Measurements from ENCODE around the gene MPP2. TPM values are rescaled to one million over a fixed set of nuclear protein-coding genes. Genes with fewer than 3 reads are reported as not detected.
A peak's percentile ranks its signal among the peaks of the same experiment; 100 is the strongest.
"Not testable (repeated sequence)": the region's sequence is repeated elsewhere in the genome, so short reads cannot be mapped to it uniquely, and the experiment has no call there.

Gene MPP2
- total RNA-seq, 1 donor from 2014 or later = 5.5 TPM

DNA sequence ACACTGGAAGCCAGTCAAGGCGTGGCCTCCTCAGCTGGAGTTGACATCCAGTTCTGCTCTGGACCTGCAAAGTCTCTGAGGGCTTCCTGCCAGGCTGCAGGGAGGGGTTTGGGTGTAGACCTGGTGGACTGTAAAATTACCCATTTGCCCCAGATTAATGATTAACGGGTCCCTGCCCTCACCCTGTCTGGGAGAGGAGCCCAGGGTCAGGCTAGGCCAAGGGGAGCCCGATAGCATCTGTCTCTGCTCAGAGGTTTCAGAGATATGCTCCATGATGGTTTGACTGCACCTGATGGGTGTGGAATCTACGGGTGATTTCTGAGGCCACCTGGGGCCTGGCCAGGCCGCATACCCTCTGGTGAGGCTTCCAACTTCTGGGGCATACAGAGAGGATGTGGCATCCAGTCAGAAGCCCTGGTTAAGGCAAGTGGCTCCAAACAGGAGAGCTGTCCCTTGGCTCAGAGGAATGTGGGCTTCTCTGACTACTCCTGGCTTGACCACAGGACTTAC lies 23.8 kb upstream of the MPP2 start:
- DNase-seq (ENCODE audit: low spot score) = no peak

GRCh38 chr17:43928609-43929008 lies 21.3 kb upstream of the MPP2 start:
- no peak for DNase-seq (ENCODE audit: low spot score)

DNA sequence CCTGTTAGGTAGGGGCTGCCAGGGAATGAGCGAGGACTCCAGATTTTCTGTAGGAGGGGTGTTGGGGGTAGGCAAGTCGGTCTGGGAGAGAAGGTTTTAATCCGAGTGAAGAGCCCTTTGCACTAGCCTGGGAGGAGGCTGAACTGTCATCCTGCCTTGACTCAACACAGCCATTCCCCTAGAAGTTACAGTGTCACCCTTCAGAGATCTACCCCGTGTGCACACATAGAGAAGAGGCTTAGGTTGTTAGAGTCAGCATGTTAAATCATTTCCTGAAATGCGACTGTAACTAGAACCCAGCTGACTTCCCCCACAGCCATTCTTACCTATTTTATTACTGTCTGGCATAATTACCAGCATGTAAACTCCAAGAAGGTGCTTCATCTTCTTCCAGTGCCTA lies 20.6 kb upstream of the MPP2 start:
- not testable (repeated sequence) for DNase-seq (ENCODE audit: low spot score)

DNA sequence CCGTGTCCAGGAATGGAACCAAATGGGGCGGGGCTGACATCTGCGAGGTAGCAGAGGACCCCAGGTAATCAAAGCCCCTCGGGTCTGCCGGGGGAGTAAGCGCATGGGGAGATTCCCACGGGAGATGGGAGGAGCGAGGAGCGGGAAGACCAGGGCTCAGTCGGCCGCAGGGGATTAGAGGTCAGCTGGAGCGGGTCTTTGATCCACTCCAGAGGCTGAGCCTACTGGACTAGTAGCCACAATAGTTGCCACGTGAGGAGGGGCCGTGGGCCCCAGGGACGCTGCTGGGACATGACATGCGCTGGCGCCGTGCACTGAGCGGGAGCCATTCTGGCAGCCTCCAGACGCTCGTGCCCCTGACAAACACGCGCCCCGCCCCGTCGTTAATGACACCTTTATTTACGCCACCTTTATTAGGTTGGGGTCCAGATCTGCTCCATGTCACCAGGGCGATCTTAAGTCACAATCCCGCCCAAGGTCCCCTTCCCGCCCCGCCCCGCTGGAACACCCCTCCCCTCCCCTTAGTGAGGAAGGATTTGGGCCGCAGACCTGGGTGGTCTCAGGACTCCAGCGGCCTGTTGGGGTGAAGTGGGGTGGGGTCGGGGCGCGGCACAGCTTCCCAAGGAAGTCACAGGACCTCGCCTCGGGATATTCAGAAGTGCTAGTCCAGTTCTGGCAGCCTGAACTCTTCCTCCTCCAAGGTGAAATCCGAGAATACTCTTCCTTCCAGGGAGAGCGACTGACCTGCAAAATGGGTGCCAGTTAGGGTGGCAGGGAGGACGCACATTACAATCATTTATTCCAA lies 19.9 kb upstream of the MPP2 start:
- DNase-seq (ENCODE audit: low spot score) = no peak

DNA sequence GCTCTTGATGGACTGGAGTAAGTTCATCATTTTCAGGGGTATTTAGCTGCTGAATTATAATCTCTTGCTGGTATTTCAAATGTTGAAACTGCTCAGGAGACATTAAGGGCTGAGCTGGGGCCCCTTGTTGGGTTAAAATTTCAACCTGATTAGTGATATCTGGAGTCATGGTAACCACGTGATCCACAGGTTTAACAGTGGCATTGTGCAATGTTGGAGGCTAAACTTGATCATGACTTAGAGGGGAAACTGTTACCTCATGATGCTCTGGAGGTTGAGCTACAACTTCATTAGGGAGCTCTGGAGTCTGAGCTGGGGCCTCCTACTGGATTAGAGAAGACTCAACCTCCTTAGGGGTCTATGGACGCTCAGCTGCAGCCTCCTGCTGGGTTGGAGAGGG lies 17.2 kb upstream of the MPP2 start:
- DNase-seq (ENCODE audit: low spot score) = no peak

DNA sequence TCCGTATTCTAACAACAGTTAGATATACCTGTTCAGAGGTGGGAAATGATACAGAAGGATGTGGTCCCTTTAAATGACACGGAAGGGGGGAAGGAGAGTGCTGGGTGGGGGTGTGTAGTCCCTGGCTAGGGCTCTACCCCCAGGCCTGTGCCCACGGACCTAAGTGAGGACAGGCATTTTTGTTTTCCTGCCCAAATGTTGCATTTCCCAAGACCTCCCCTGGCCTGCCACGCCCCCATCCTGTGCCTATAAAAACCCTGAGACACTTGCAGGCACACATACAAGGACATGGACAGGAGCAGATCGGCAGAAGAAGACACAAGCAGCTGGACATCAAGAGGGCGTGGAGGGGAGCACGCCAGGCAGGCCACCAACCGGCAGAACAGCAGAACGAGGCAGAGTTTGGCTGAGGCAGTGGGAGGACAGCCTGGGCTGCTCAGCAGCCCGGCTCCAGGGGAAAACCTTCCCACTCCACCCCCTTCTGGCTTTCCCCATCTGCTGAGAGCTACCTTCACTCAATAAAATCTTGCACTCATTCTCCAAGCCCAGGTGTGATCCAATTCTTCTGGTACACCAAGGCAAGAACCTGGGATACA lies 13.3 kb upstream of the MPP2 start:
- DNase-seq (ENCODE audit: low spot score) = no peak

GRCh38 chr17:43918026-43918389 lies 10.7 kb upstream of the MPP2 start:
- no peak for DNase-seq (ENCODE audit: low spot score)

DNA sequence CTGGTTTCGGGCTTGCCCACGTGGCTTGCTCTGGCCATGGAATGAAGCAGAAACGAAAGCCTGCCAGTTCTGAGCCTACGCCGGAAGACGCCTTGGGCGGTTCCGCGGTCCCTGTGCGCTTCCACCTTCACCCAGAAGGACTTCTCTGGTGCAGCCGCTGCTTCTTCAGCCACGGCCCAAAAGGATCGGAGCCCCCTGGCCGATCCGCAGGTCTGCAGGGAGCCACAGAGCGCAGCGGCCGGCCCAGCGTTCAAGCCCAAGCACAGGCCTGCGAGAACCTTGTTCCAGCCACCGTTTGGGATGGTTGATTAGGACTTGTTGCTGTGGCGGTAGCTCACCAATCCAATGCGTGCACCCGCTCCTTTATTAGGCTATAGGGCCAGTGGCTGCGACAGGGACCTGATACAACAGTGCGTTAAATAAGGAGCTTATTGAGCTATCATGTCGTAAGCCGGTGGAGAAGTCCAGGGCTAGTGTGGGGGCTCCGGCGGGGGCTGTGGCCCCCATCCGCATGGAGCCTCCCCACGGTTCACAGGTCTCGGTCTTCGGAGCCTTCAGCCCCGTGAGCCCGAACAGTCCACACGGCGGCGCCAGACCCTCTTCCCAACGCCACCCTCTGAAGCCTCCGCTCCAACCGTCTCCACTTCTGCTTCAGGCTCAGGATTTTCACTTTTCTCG lies 10.2 kb upstream of the MPP2 start:
- DNase-seq (ENCODE audit: low spot score) = no peak

- no peak for DNase-seq (ENCODE audit: low spot score)
Observed at GRCh38 chr17:43917016-43917347, 9.6 kb upstream of the MPP2 start.

GRCh38 chr17:43916385-43916784 lies 9.0 kb upstream of the MPP2 start:
- DNase-seq (ENCODE audit: low spot score) = no peak

DNA sequence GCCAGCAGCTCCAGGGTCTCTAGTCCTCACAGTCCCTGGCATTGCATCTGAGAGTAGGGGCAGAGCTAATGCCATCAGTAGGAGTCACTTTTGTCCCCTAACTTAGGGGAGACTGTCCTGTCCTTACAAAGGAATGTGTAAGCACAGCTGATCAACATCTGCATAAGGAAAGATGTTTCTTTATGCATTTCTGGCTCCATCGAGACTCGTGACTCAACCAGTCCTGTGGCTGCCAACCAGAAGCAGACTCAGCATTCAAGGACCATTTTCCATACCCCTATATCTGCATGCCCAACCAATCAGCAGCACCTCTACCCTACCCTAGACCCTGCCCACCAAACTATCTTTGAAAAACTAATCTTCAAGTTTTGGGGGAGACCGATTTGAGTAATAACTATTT lies 8.2 kb upstream of the MPP2 start:
- no peak for DNase-seq (ENCODE audit: low spot score)

DNA sequence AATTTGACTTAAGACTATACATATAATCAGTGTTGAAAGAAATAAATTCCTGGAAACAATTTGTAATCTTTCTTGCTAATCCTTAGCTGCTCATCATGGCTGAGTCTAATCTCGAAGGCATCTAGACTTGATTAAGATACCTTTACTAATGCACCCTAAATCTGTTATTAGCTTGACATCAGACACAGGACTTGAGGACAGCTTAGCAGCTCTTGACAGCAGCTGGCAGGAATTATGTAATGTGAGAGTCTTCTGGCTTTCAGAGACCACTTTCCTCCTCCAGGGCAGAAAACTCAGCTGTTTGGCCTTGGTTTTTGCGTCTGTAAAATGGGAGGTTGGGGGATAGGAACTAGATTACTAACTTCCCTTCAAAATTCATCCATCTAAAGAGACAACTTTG lies 7.1 kb upstream of the MPP2 start:
- no peak for DNase-seq (ENCODE audit: low spot score)

GRCh38 chr17:43913584-43913983 lies 6.2 kb upstream of the MPP2 start:
- DNase-seq (ENCODE audit: low spot score) = no peak

- DNase-seq (ENCODE audit: low spot score) = no peak
Observed at GRCh38 chr17:43912635-43913304, 5.4 kb upstream of the MPP2 start.

DNA sequence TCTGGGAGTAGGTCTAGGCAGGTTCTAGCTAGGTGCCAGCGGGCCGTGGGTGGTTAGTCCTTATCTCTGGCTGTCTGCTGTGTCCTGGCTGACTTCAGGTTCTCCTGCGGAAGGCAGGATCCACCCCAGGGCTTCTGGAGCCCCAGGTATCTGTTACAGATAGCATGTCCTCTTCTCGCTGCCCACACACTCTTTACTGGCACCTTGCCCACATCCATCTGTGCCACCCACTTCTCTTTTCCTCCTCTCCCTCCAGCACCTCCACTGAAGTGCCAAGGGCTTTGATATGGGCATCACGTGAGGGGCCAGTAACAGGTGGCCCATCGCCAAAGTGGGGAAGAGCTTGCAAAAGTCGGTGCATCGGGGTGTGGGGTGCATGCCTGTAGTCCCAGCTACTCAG lies 4.6 kb upstream of the MPP2 start:
- DNase-seq (ENCODE audit: low spot score) = no peak

DNA sequence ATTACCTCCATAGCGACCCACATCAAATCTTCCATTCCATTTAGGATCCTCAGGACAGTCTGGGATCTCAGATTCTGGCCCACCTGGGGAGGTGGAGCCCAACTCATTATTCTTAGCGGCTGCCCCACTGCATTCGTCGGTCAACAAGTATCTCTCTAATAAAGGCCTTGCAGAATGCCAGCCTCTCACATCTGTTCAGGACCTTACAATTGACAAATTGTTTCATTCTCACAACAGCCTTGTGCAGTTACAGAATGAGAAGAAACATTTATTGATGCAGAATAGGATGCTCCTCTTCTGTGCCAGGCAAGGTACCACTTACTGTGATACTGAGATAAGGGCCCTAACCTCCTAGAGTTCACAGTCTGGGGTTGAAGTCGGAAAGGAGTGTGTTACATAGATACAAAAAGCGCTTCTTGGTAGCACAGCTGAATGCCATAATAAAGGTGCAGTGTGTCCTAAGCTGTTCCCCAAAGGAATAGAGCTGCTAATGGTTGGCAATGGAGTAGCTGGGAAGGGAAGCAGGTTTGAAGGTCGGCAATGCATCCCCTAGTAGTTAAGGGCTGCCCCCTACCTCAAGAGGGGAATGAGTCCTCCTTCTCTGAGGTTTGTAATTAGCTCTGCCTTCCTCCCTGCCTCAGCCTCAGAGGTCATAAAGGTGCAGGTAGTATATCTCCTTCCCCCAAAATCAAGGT lies 2.3 kb upstream of the MPP2 start:
- DNase-seq (ENCODE audit: low spot score) = no peak

- peak; percentile 89 for DNase-seq (ENCODE audit: low spot score)
Observed at GRCh38 chr17:43907998-43908721, 824 bp upstream of the MPP2 start.

DNA sequence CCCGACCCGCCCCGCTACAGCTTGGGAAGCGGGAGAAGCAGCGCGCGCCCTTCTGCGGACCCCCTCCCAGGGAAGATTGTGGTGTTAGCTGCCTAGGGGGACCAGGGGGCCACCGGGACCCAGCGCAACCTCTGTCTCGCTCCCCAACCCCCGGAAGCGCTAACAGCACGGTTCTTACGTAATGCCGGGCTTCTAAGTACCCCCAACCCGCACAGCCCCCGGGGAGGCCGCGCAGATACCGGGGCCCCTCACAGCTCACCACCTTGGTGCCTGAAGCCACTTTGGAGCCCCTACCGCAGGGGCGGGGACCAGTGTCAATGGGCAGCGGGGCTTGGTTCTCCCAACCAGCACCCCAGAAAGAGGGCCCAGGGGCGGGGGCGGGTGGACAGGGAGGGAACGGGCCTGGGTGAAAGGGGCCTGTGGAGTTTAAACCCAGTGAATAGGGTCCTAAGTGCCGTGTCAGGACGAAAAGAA lies 348 bp downstream of the MPP2 start:
- DNase-seq (ENCODE audit: low spot score) = no peak

GRCh38 chr17:43905985-43906852 lies 1.1 kb downstream of the MPP2 start:
- DNase-seq (ENCODE audit: low spot score) = peak; percentile 94

DNA sequence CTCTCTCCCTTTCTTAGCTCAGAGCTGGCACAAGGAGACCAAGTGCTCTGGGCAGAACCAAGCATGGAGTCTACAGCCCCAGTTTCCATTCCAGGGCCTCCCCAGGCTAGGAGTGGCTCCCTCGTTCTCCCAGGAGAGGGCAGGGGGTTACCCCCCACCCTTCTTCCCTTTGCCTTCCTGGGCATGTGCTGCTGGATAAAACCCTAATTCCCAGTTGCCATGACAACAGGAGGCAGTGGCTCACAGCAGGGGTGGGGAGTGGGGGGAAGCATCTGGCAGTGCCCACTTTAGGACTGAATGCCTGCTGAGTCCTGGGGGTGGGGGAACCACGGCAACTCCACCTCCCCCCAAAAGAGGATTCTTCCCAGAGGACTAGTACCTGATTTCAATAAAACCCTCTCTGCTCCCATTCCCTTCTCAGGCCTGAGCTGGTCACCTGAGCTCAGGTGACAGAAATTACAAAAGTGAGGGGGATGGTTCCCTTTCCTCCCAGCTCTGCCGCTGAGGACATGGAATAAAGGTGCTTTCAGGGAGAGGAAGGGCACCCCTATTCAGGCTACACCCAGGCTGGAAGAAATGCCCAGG lies 1.8 kb downstream of the MPP2 start:
- DNase-seq (ENCODE audit: low spot score) = no peak

Measured in umbilical cord (tissue), 2 donors.